Liver (tissue), 9 donors: ENCODE measurements around the gene EIF4A2. TPM values are rescaled to one million over a fixed set of nuclear protein-coding genes. Genes with fewer than 3 reads are reported as not detected.
A peak's percentile ranks its signal among the peaks of the same experiment; 100 is the strongest.

Experiments
- DNase-seq: peaks from one replicate; pipeline ENCODE4 v3.0.0-alpha.2; 2017; ENCODE audit warnings: low spot score
- H3K27ac ChIP-seq, 2 donors: one replicate each; pipeline ENCODE4 v1.7.0; 2013; ENCODE audit warnings: inconsistent platforms in 2 of 2, low read length in 2 of 2, control low read depth in 1 of 2, low read depth in 1 of 2, mild to moderate bottlenecking in 1 of 2
- H3K27me3 ChIP-seq, 4 donors: one replicate each; pipeline versions ENCODE4 v1.6.1 to v1.7.0; 2013; ENCODE audit warnings: low read length in 3 of 4, inconsistent platforms in 1 of 4, mild to moderate bottlenecking in 1 of 4, moderate library complexity in 1 of 4; ENCODE audit not compliant: control insufficient read depth in 4 of 4, insufficient read depth in 4 of 4
- H3K36me3 ChIP-seq, 4 donors: one replicate each; pipeline versions ENCODE4 v1.6.1 to v1.7.0; 2013; ENCODE audit warnings: low read length in 3 of 4, mild to moderate bottlenecking in 3 of 4, low read depth in 1 of 4, moderate library complexity in 1 of 4; ENCODE audit not compliant: control insufficient read depth in 4 of 4, insufficient read depth in 3 of 4
- H3K4me1 ChIP-seq, 4 donors: one replicate each; pipeline versions ENCODE4 v1.6.1 to v1.7.0; 2013; ENCODE audit warnings: low read length in 3 of 4, mild to moderate bottlenecking in 3 of 4, moderate library complexity in 1 of 4; ENCODE audit not compliant: control insufficient read depth in 4 of 4, insufficient read depth in 4 of 4
- H3K4me3 ChIP-seq, 3 donors: one replicate each; pipeline versions ENCODE4 v1.6.1 to v1.7.0; 2013; ENCODE audit warnings: low read length in 3 of 3, control low read depth in 1 of 3, low read depth in 1 of 3, mild to moderate bottlenecking in 1 of 3
- H3K9ac ChIP-seq, 2 donors: one replicate each; pipeline ENCODE4 v1.7.0; 2013; ENCODE audit warnings: low read length in 2 of 2, mild to moderate bottlenecking in 2 of 2, moderate library complexity in 2 of 2, control low read depth in 1 of 2, low read depth in 1 of 2
- H3K9me3 ChIP-seq, 4 donors: one replicate each; pipeline versions ENCODE4 v1.6.1 to v1.7.0; 2013; ENCODE audit warnings: low read length in 3 of 4; ENCODE audit not compliant: control insufficient read depth in 4 of 4
- ATF3 ChIP-seq: IDR thresholded peaks from 2 replicates; pipeline ENCODE4 v1.6.1; 2016; ENCODE audit warnings: antibody characterized with exemption
- EGR1 ChIP-seq, 2 donors: IDR thresholded peaks; 2 replicates each; pipeline ENCODE4 v1.6.1; 2016 to 2018; ENCODE audit warnings: antibody characterized with exemption in 2 of 2, low read depth in 2 of 2
- FOXA1 ChIP-seq: IDR thresholded peaks from 2 replicates; pipeline ENCODE4 v1.6.1; 2016; ENCODE audit warnings: antibody characterized with exemption
- FOXA2 ChIP-seq: IDR thresholded peaks from 2 replicates; pipeline ENCODE4 v1.6.1; 2016; ENCODE audit warnings: antibody characterized with exemption
- GABPA ChIP-seq, 2 donors: IDR thresholded peaks in 1 of 2; conservative IDR thresholded peaks in 1 of 2; 2 replicates each; pipeline ENCODE4 v1.6.1; 2016; ENCODE audit warnings: antibody characterized with exemption in 2 of 2, mild to moderate bottlenecking in 1 of 2, moderate library complexity in 1 of 2
- HNF4A ChIP-seq, 2 donors: conservative IDR thresholded peaks; 2 replicates each; pipeline ENCODE4 v1.6.1; 2016; ENCODE audit warnings: antibody characterized with exemption in 2 of 2, mild to moderate bottlenecking in 2 of 2
- HNF4G ChIP-seq: IDR thresholded peaks from 2 replicates; pipeline ENCODE4 v1.6.1; 2016; ENCODE audit warnings: antibody characterized with exemption
- JUND ChIP-seq, 2 donors: IDR thresholded peaks; 2 replicates each; pipeline ENCODE4 v1.6.1; 2016; ENCODE audit warnings: antibody characterized with exemption in 2 of 2
- RAD21 ChIP-seq, 2 donors: IDR thresholded peaks; 2 replicates each; pipeline ENCODE4 v1.6.1; 2016; ENCODE audit warnings: antibody characterized with exemption in 2 of 2, mild to moderate bottlenecking in 2 of 2
- REST ChIP-seq: IDR thresholded peaks from 2 replicates; pipeline ENCODE4 v1.6.1; 2016; ENCODE audit warnings: antibody characterized with exemption, mild to moderate bottlenecking
- TAF1 ChIP-seq: conservative IDR thresholded peaks from 2 replicates; pipeline ENCODE4 v1.6.1; 2016; ENCODE audit warnings: antibody characterized with exemption, mild to moderate bottlenecking
- YY1 ChIP-seq: IDR thresholded peaks from 2 replicates; pipeline ENCODE4 v1.6.1; 2016; ENCODE audit warnings: antibody characterized with exemption, mild to moderate bottlenecking
- ZBTB33 ChIP-seq: IDR thresholded peaks from 2 replicates; pipeline ENCODE4 v1.6.1; 2016; ENCODE audit warnings: antibody characterized with exemption
- WGBS: extraction: QIAGEN DNeasy Blood & Tissue Kit; methylation state at CpG from one replicate; pipeline ENCODE4 v1.1.7; 2013; 5-methylcytosine and 5-hydroxymethylcytosine counted together
- polyA plus RNA-seq, 2 donors: library from polyadenylated mRNA; stranded (reverse) in 1 of 2; unstranded in 1 of 2; fragments of 200-250 nt in 1 of 2; fragments of >200 nt in 1 of 2; fragmentation: Nextera tagmentation in 1 of 2; extraction: Ambion mirVana in 1 of 2; gene quantifications; one replicate each; pipeline versions ENCODE4 v1.2.1 to v1.2.3, GENCODE V29; 2013 to 2015
- total RNA-seq, 2 donors: library from RNA; depleted of rRNA; stranded (reverse); fragments of >200 nt; gene quantifications; one replicate each; pipeline ENCODE4 v1.2.3, GENCODE V29; 2014
- TF ChIP-seq, protein P1 (sequence below): fragments of 150-350 bp; IDR thresholded peaks from 2 replicates; pipeline ENCODE4 v1.5.1; 2017; ENCODE audit warnings: improper control_type of control experiment, low read depth, low read length; ENCODE audit not compliant: missing input control
- donor health status: healthy.
- donor health status: healthy.
- donor health status: healthy.
- donor health status: healthy.
- donor health status: healthy.

Gene EIF4A2
- total and polyA plus RNA-seq, 4 donors: 81.4 to 373 (median 172) TPM

DNA sequence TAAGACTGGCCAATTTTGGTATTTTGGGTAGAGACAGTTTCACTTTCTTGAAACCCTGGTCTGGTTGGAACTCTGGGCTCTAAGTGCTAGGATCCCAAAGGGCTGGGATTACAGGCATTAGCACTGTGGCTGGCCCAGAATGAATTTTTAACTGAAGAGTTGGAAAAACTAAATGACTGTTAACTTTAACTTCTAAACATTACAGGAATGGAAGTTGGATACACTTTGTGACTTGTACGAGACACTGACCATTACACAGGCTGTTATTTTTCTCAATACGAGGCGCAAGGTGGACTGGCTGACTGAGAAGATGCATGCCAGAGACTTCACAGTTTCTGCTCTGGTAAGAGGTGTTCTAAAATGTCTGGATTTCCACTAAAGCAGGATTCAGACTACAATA is 3.5 kb downstream of the EIF4A2 start:
- peaks cover 13 to 53% (median 52%) of the 10 kb centered on the region in 4 donors for H3K36me3 ChIP-seq
- 76% methylated on average over 3 of the region's 3 CpGs for WGBS
- H3K4me1 ChIP-seq: peaks cover 8 to 29% (median 26%) of the 10 kb centered on the region in 4 donors
- H3K4me3 ChIP-seq: no peak overlapping the region
- TF ChIP-seq, protein P1, sequence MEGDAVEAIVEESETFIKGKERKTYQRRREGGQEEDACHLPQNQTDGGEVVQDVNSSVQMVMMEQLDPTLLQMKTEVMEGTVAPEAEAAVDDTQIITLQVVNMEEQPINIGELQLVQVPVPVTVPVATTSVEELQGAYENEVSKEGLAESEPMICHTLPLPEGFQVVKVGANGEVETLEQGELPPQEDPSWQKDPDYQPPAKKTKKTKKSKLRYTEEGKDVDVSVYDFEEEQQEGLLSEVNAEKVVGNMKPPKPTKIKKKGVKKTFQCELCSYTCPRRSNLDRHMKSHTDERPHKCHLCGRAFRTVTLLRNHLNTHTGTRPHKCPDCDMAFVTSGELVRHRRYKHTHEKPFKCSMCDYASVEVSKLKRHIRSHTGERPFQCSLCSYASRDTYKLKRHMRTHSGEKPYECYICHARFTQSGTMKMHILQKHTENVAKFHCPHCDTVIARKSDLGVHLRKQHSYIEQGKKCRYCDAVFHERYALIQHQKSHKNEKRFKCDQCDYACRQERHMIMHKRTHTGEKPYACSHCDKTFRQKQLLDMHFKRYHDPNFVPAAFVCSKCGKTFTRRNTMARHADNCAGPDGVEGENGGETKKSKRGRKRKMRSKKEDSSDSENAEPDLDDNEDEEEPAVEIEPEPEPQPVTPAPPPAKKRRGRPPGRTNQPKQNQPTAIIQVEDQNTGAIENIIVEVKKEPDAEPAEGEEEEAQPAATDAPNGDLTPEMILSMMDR: no peak
- TF ChIP-seq EGR1 (IDR thresholded peaks at IDR 0.05; ENCODE audit: low read depth in 2 of 2) (no peak), FOXA2 (no peak), ZBTB33 (no peak), ATF3 (no peak), REST (no peak), HNF4A (conservative IDR thresholded peaks at IDR 0.05) (no peak), JUND (IDR thresholded peaks at IDR 0.05) (no peak), HNF4G (no peak), GABPA (IDR thresholded peaks at IDR 0.05 in 1 of 2, conservative IDR thresholded peaks at IDR 0.05 in 1 of 2) (no peak)
- no peak for DNase-seq
- H3K27ac ChIP-seq: no peak overlapping the region
- no peak overlapping the region for H3K9ac ChIP-seq
- H3K27me3 ChIP-seq: no peaks in the 10 kb centered on the region
- H3K9me3 ChIP-seq: no peaks in the 10 kb centered on the region

DNA sequence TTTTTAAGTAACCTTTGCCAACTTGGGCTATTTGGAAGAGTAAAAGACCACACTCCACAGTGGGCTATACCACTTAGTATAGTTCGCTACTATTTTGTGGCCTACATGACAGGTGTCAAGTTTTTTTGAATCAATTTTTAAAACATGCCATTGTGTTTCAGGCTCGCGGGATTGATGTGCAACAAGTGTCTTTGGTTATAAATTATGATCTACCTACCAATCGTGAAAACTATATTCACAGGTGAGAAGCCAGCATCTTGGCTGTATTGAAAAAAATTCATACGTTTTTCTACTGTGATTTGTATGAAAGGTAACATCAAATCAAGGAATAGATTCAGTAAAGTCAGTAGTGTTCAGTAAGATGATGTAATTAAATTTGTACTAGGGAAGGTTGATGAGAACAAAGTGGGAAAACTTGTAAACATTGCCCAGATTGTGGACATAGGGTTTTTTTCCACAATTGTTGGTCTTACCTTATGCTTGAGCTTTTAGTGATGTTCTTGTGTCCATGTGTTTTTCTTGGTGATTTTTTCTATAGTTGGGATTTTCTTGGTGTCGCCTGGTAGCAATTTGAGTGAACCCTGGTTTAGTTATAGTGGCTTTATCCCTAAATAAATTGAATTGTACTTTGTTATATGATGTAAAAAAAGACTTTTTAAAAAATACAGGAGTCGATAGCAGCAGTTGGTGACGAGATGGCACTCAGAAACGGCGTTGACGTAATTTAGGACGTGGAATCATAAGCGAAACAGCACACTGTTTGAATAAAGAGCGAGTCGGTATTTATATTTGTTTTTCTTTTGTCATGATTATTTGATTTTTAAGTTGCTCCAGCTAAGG is 4.5 kb downstream of the EIF4A2 start:
- TF ChIP-seq YY1 (no peak), HNF4G (no peak), FOXA2 (no peak), EGR1 (IDR thresholded peaks at IDR 0.05; ENCODE audit: low read depth in 2 of 2) (no peak), FOXA1 (no peak), ZBTB33 (no peak), RAD21 (IDR thresholded peaks at IDR 0.05) (no peak), TAF1 (no peak), GABPA (IDR thresholded peaks at IDR 0.05 in 1 of 2, conservative IDR thresholded peaks at IDR 0.05 in 1 of 2) (no peak), REST (no peak)
- Histone ChIP-seq H3K4me3 (no peak overlapping the region), H3K27ac (no peak overlapping the region), H3K27me3 (no peaks in the 10 kb centered on the region), H3K36me3 (peaks cover 13 to 53% (median 52%) of the 10 kb centered on the region in 4 donors), H3K4me1 (peaks cover 8 to 29% (median 26%) of the 10 kb centered on the region in 4 donors), H3K9me3 (no peaks in the 10 kb centered on the region), H3K9ac (peak overlapping the region in 1 of 2 donors; percentile 33)
- no peak for DNase-seq
- 84% methylated on average over 15 of the region's 15 CpGs for WGBS
